ENCODE measurements around the gene TNFRSF1B.

- TF ChIP-seq ARNT (IDR thresholded peaks at IDR 0.05), result no peak
- TF ChIP-seq LEF1 (IDR thresholded peaks at IDR 0.05; ENCODE audit: borderline replicate concordance), result no peak
- no peak for TF ChIP-seq SP1 (IDR thresholded peaks at IDR 0.05)
- no peak for TF ChIP-seq HDGF (IDR thresholded peaks at IDR 0.05; ENCODE audit: borderline replicate concordance)
- TF ChIP-seq NFRKB (IDR thresholded peaks at IDR 0.05), result no peak
- TF ChIP-seq FOXK2 (IDR thresholded peaks at IDR 0.05), result no peak
- no peak for TF ChIP-seq FOXA1 (IDR thresholded peaks at IDR 0.05)
- TF ChIP-seq ZNF384 (IDR thresholded peaks at IDR 0.05), result no peak
- TF ChIP-seq BHLHE40 (IDR thresholded peaks at IDR 0.05; ENCODE audit: borderline replicate concordance), result no peak
- TF ChIP-seq FOXM1 (IDR thresholded peaks at IDR 0.05; ENCODE audit: borderline replicate concordance), result no peak
- no peak for TF ChIP-seq L3MBTL2 (conservative IDR thresholded peaks at IDR 0.05)
- no peak for TF ChIP-seq ELF4 (IDR thresholded peaks at IDR 0.05)
- TF ChIP-seq CTBP1 (IDR thresholded peaks at IDR 0.05; ENCODE audit: borderline replicate concordance), result no peak
These were observed 19.3 kb downstream of the TNFRSF1B start for GRCh38 chr1:12185918-12186678.
